IMR-90 (cell line): ENCODE results near the gene PRRC2B. TPM values are rescaled to one million over a fixed set of nuclear protein-coding genes. Genes with fewer than 3 reads are reported as not detected.

Experiments
- ATAC-seq: fragments of 200-7000 bp; cut with Tn5 transposase; 2 replicates; pipeline ENCODE4 v1.9.1; 2020; ENCODE audit warnings: low read depth, mild to moderate bottlenecking, moderate library complexity
- BruUV-seq: library from RNA; stranded (reverse); fragments of 400-500 nt; replicated peaks from 2 replicates; lab custom pipeline; 2021; lab: Mats Ljungman, UMichigan
- CTCF ChIA-PET: fragments of 300-600 bp; formaldehyde crosslinking; extraction: SDS; loops from one replicate; lab custom pipeline; 2021; ENCODE audit warnings: antibody characterized with exemption; lab: Yijun Ruan, JAX
- POLR2A ChIA-PET: fragments of 300-600 bp; sonication (Branson Sonifier 250); formaldehyde crosslinking; loops from one replicate; lab custom pipeline; 2022; ENCODE audit warnings: antibody characterized with exemption; ENCODE audit not compliant: unreplicated experiment; lab: Charles Lee
- DNase-seq: peaks from one replicate; pipeline ENCODE4 v3.0.0; 2013
- H2AFZ ChIP-seq: replicated peaks from 2 replicates; pipeline ENCODE3; 2013; ENCODE audit warnings: low read length, mild to moderate bottlenecking; ENCODE audit not compliant: poor library complexity
- H2AK5ac ChIP-seq: 2 replicates; pipeline ENCODE4 v1.6.1; 2013; ENCODE audit warnings: low read depth, low read length, inconsistent platforms
- H2AK9ac ChIP-seq: replicated peaks from 2 replicates; pipeline ENCODE3; 2013; ENCODE audit warnings: mild to moderate bottlenecking, low read depth, low read length, moderate library complexity; ENCODE audit not compliant: poor library complexity
- H2BK120ac ChIP-seq: 2 replicates; pipeline ENCODE4 v1.6.1; 2013; ENCODE audit warnings: low read depth, low read length, inconsistent platforms
- H2BK15ac ChIP-seq: 3 replicates; pipeline ENCODE4 v1.6.1; 2013; ENCODE audit warnings: low read depth, low read length, inconsistent platforms
- H2BK20ac ChIP-seq: 2 replicates; pipeline ENCODE4 v1.6.1; 2013; ENCODE audit warnings: low read depth, mild to moderate bottlenecking, inconsistent platforms, low read length, moderate library complexity
- H2BK5ac ChIP-seq: 2 replicates; pipeline ENCODE4 v1.6.1; 2013; ENCODE audit warnings: mild to moderate bottlenecking, low read depth, low read length, inconsistent platforms; ENCODE audit not compliant: poor library complexity, severe bottlenecking
- H3K14ac ChIP-seq: replicated peaks from 2 replicates; pipeline ENCODE4 v1.6.1; 2013; ENCODE audit warnings: low read depth, low read length, inconsistent platforms
- H3K18ac ChIP-seq: 2 replicates; pipeline ENCODE4 v1.6.1; 2013; ENCODE audit warnings: low read depth, low read length, control low read depth
- H3K23ac ChIP-seq: 2 replicates; pipeline ENCODE4 v1.6.1; 2013; ENCODE audit warnings: low read depth, low read length, inconsistent platforms
- H3K27ac ChIP-seq: 2 replicates; pipeline ENCODE4 v1.5.1; 2013; ENCODE audit warnings: mild to moderate bottlenecking, control low read depth, low read length; ENCODE audit not compliant: insufficient read depth
- H3K27me3 ChIP-seq: 2 replicates; pipeline ENCODE4 v1.6.1; 2013; ENCODE audit warnings: low read length; ENCODE audit not compliant: control insufficient read depth, insufficient read depth
- H3K36me3 ChIP-seq: 2 replicates; pipeline ENCODE4 v1.6.1; 2013; ENCODE audit warnings: low read length, mixed read lengths; ENCODE audit not compliant: control insufficient read depth, insufficient read depth
- H3K4ac ChIP-seq: 2 replicates; pipeline ENCODE4 v1.6.1; 2013; ENCODE audit warnings: low read depth, low read length, inconsistent platforms
- H3K4me1 ChIP-seq: 2 replicates; pipeline ENCODE4 v1.6.1; 2013; ENCODE audit warnings: low read length, mixed read lengths; ENCODE audit not compliant: control insufficient read depth, insufficient read depth
- H3K4me2 ChIP-seq: 2 replicates; pipeline ENCODE4 v1.6.1; 2013; ENCODE audit warnings: low read depth, mild to moderate bottlenecking, control low read depth, low read length, moderate library complexity
- H3K4me3 ChIP-seq: 2 replicates; pipeline ENCODE4 v1.5.1; 2013; ENCODE audit warnings: low read depth, mild to moderate bottlenecking, control low read depth, low read length, moderate library complexity; ENCODE audit not compliant: insufficient read depth
- H3K56ac ChIP-seq: 2 replicates; pipeline ENCODE4 v1.6.1; 2013; ENCODE audit warnings: low read length, inconsistent platforms; ENCODE audit not compliant: insufficient read depth; ENCODE audit errors: extremely low read depth
- H3K79me1 ChIP-seq, 2 experiments: 2 replicates each; pipeline ENCODE4 v1.6.1; 2013; ENCODE audit warnings: low read length in 2 of 2, inconsistent platforms in 1 of 2, low read depth in 1 of 2
- H3K9ac ChIP-seq: 2 replicates; pipeline ENCODE4 v1.6.1; 2013; ENCODE audit warnings: low read depth, low read length, control low read depth
- H3K9me1 ChIP-seq: 2 replicates; pipeline ENCODE4 v1.6.1; 2013; ENCODE audit warnings: low read length, inconsistent platforms; ENCODE audit not compliant: insufficient read depth
- H3K9me3 ChIP-seq: 2 replicates; pipeline ENCODE4 v1.6.1; 2013; ENCODE audit warnings: low read length; ENCODE audit not compliant: control insufficient read depth, insufficient read depth
- H4K20me1 ChIP-seq: 2 replicates; pipeline ENCODE4 v1.6.1; 2013; ENCODE audit warnings: low read length, inconsistent platforms; ENCODE audit not compliant: insufficient read depth
- H4K5ac ChIP-seq: 2 replicates; pipeline ENCODE4 v1.6.1; 2013; ENCODE audit warnings: mild to moderate bottlenecking, low read depth, low read length, control low read depth
- H4K8ac ChIP-seq, 2 experiments: 2 replicates each; pipeline ENCODE4 v1.6.1; 2013; ENCODE audit warnings: low read depth in 2 of 2, low read length in 2 of 2, control low read depth in 1 of 2, inconsistent platforms in 1 of 2
- H4K91ac ChIP-seq: 2 replicates; pipeline ENCODE4 v1.6.1; 2013; ENCODE audit warnings: low read depth, low read length, inconsistent platforms; ENCODE audit not compliant: insufficient read depth
- BHLHE40 ChIP-seq: fragments of 150-350 bp; IDR thresholded peaks from 2 replicates; pipeline ENCODE4 v1.6.1; 2016; ENCODE audit warnings: mild to moderate bottlenecking, low read depth, low read length
- CEBPB ChIP-seq: IDR thresholded peaks from 2 replicates; pipeline ENCODE4 v1.6.1; 2012; ENCODE audit warnings: low read depth, low read length, improper control_type of control experiment
- CHD1 ChIP-seq: IDR thresholded peaks from 2 replicates; pipeline ENCODE4 v1.6.1; 2012; ENCODE audit warnings: low read depth, low read length, improper control_type of control experiment
- CTCF ChIP-seq: conservative IDR thresholded peaks from 2 replicates; pipeline ENCODE4 v1.5.1; 2012; ENCODE audit warnings: mild to moderate bottlenecking, low read depth, low read length, improper control_type of control experiment
- FOS ChIP-seq: fragments of 150-350 bp; IDR thresholded peaks from 2 replicates; pipeline ENCODE4 v1.6.1; 2016; ENCODE audit warnings: low read depth, low read length
- MAFK ChIP-seq: IDR thresholded peaks from 2 replicates; pipeline ENCODE4 v1.6.1; 2012; ENCODE audit warnings: low read depth, low read length, improper control_type of control experiment
- MAZ ChIP-seq: IDR thresholded peaks from 2 replicates; pipeline ENCODE4 v1.6.1; 2012; ENCODE audit warnings: low read depth, mild to moderate bottlenecking, low read length, improper control_type of control experiment, moderate library complexity, borderline replicate concordance
- MXI1 ChIP-seq: IDR thresholded peaks from 2 replicates; pipeline ENCODE4 v1.6.1; 2012; ENCODE audit warnings: low read depth, mild to moderate bottlenecking, low read length, moderate library complexity, borderline replicate concordance
- NFE2L2 ChIP-seq: fragments of 150-350 bp; IDR thresholded peaks from 2 replicates; pipeline ENCODE4 v1.6.1; 2016; ENCODE audit warnings: low read depth, mild to moderate bottlenecking, low read length
- POLR2A ChIP-seq: IDR thresholded peaks from 2 replicates; pipeline ENCODE4 v1.6.1; 2012; ENCODE audit warnings: mild to moderate bottlenecking, low read depth, low read length
- RAD21 ChIP-seq: IDR thresholded peaks from 2 replicates; pipeline ENCODE4 v1.6.1; 2012; ENCODE audit warnings: low read length, improper control_type of control experiment
- RCOR1 ChIP-seq: IDR thresholded peaks from 2 replicates; pipeline ENCODE4 v1.6.1; 2012; ENCODE audit warnings: mild to moderate bottlenecking, low read length, improper control_type of control experiment; ENCODE audit not compliant: insufficient replicate concordance
- RFX5 ChIP-seq: IDR thresholded peaks from 2 replicates; pipeline ENCODE4 v1.8.0; 2012; ENCODE audit warnings: low read depth, mild to moderate bottlenecking, low read length, moderate library complexity
- SMC3 ChIP-seq: fragments of 150-350 bp; IDR thresholded peaks from 2 replicates; pipeline ENCODE4 v1.6.1; 2016; ENCODE audit warnings: low read depth, mild to moderate bottlenecking, antibody characterized with exemption, low read length, moderate library complexity
- USF2 ChIP-seq: fragments of 150-350 bp; IDR thresholded peaks from 2 replicates; pipeline ENCODE4 v1.6.1; 2017; ENCODE audit warnings: mild to moderate bottlenecking, antibody characterized with exemption, low read length, low read depth
- dilution Hi-C: fragments of 300-500 bp; cut with HindIII; formaldehyde crosslinking; loops from one replicate; pipeline ENCODE4 v1.14.3; 2018; ENCODE audit warnings: low sequenced_read_pairs; ENCODE audit not compliant: unreplicated experiment
- in situ Hi-C: fragments of 300-500 bp; cut with MboI; formaldehyde crosslinking; loops from 3 replicates; pipeline ENCODE4 v1.14.3; 2019; ENCODE audit warnings: low sequenced_read_pairs, inconsistent platforms, mixed read lengths
- intact Hi-C: fragments of 100-400 bp; cut with micrococcal nuclease; formaldehyde crosslinking; loops from 2 replicates; pipeline ENCODE4 v1.10.0; 2022
- polyA plus RNA-seq, 3 experiments: library from polyadenylated mRNA; depleted of rRNA; stranded (reverse); fragments of >200 nt; gene quantifications; 2 replicates each; pipeline ENCODE4 v1.2.3, GENCODE V29; 2012; ENCODE audit warnings: low replicate concordance in 1 of 3
- total RNA-seq: library from RNA; depleted of rRNA; stranded (reverse); fragments of >200 nt; gene quantifications from 2 replicates; pipeline ENCODE4 v1.2.3, GENCODE V29; 2012

PRRC2B gene
- total and polyA plus RNA-seq, 2 of the 4 experiments (the other 2 are of a cell fraction): 19.4 to 39.1 TPM

- H3K9me1 ChIP-seq: peaks cover under 1% of the 10 kb centered on the region; the same call in 1 of the 2 replicates
- H3K4me2 ChIP-seq: no peak overlapping the region
- H3K14ac ChIP-seq: no peak overlapping the region
- DNase-seq: no peak
- no peak overlapping the region for H2AK5ac ChIP-seq
- TF ChIP-seq MXI1 (no peak), NFE2L2 (no peak), FOS (no peak), BHLHE40 (no peak), RAD21 (no peak), RCOR1 (no peak), USF2 (no peak), MAFK (no peak), RFX5 (no peak), CTCF (no peak), CHD1 (no peak), SMC3 (no peak), CEBPB (no peak), MAZ (no peak), POLR2A (no peak)
- H3K9me3 ChIP-seq: no peaks in the 10 kb centered on the region
- POLR2A ChIA-PET: no interaction called here
- H4K5ac ChIP-seq: no peak overlapping the region
- dilution Hi-C loops (no loop called here), in situ Hi-C loops (no loop called here), intact Hi-C loops (no loop called here)
- H4K20me1 ChIP-seq: peaks cover 18% of the 10 kb centered on the region; the same call in 1 of the 2 replicates
- H2BK20ac ChIP-seq: no peak overlapping the region
- no peak overlapping the region for H3K27ac ChIP-seq
- no peak overlapping the region for H3K4ac ChIP-seq
- H3K79me1 ChIP-seq: peaks cover 28 to 60% of the 10 kb centered on the region in 2 experiments
- CTCF ChIA-PET: no interaction called here
- H2AFZ ChIP-seq: no peak overlapping the region
- no TSS peak for BruUV-seq
- no peaks in the 10 kb centered on the region for H3K27me3 ChIP-seq
- H3K4me1 ChIP-seq: no peaks in the 10 kb centered on the region
- no peak overlapping the region for H3K56ac ChIP-seq
- no peak overlapping the region for H2BK5ac ChIP-seq
- H3K36me3 ChIP-seq: peaks cover 54% of the 10 kb centered on the region
- H4K8ac ChIP-seq: no peak overlapping the region
- H3K4me3 ChIP-seq: no peak overlapping the region
- H2BK15ac ChIP-seq: no peak overlapping the region
- no peak overlapping the region for H4K91ac ChIP-seq
- no peak overlapping the region for H2AK9ac ChIP-seq
- no peak overlapping the region for H2BK120ac ChIP-seq
- ATAC-seq: no peak
- no peak overlapping the region for H3K9ac ChIP-seq
- H3K23ac ChIP-seq: no peak overlapping the region
- H3K18ac ChIP-seq: no peak overlapping the region
Measured at GRCh38 chr9:131449276-131449675, 55.4 kb downstream of the PRRC2B start.
